ENCODE measurements around the gene MYRF. TPM values are rescaled to one million over a fixed set of nuclear protein-coding genes. Genes with fewer than 3 reads are reported as not detected.

MYRF gene
- total and polyA plus RNA-seq, 9 of the 15 experiments (the other 6 are each of a cell fraction or from before 2014, with no cell fraction given) = 2.3 to 25.8 (median 7.1) TPM

DNA sequence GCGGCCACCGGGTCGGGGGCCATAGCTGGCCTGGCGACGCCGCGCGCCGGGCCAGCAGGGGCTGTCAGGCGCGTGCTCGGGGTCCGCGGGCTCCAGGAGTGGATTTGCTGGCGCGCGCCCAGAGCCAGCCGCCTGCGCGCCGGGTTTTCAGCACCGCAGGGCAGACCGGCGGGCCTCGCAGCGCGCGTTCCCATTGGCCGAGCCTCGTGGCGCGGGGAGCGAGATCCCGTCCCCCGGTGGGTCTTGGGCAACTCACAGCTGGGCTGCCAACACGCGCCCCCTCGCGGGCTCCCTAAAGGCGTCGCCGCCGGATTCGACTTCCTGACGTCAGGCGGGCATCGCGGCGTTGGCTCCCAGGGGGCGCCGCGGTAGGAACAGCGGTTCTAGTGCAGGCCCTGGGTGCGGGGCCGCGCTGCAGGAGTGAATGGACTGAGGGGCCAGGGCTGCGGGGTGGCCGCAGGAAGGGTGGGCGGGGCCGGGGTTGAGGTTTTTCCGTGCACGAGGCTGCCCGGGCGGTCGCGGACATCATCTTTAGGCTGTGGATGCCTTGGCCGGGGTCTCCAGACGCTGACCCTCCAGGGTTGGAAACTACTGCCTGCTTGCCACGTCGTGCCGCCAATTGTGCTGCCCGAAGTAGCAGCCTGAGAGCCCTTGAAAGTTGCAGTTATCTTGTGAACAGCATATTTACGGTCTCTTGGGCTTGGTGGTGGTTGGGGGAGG is 64.5 kb downstream of the MYRF start, which contains the start of gene FADS1 (continued):
- TF ChIP-seq, protein P1, sequence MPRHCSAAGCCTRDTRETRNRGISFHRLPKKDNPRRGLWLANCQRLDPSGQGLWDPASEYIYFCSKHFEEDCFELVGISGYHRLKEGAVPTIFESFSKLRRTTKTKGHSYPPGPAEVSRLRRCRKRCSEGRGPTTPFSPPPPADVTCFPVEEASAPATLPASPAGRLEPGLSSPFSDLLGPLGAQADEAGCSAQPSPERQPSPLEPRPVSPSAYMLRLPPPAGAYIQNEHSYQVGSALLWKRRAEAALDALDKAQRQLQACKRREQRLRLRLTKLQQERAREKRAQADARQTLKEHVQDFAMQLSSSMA (CRISPR knock-in tag; IDR thresholded peaks at IDR 0.05) = no peak
- TF ChIP-seq POLR2G (IDR thresholded peaks at IDR 0.05; ENCODE audit: low read depth, low read length) = peak; percentile 90
- TF ChIP-seq, protein P2, sequence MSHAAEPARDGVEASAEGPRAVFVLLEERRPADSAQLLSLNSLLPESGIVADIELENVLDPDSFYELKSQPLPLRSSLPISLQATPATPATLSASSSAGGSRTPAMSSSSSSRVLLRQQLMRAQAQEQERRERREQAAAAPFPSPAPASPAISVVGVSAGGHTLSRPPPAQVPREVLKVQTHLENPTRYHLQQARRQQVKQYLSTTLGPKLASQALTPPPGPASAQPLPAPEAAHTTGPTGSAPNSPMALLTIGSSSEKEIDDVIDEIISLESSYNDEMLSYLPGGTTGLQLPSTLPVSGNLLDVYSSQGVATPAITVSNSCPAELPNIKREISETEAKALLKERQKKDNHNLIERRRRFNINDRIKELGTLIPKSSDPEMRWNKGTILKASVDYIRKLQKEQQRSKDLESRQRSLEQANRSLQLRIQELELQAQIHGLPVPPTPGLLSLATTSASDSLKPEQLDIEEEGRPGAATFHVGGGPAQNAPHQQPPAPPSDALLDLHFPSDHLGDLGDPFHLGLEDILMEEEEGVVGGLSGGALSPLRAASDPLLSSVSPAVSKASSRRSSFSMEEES (CRISPR knock-in tag; IDR thresholded peaks at IDR 0.05) = no peak
- TF ChIP-seq RNF2 (IDR thresholded peaks at IDR 0.05) = peak; percentile 60
- TF ChIP-seq ZNF311 (CRISPR knock-in tag; IDR thresholded peaks at IDR 0.05) = no peak
- no peak for TF ChIP-seq PTRF (tag; IDR thresholded peaks at IDR 0.05)
- peak; percentile 27; the same call in 1 of the 2 replicates for TF ChIP-seq TCF7 (IDR thresholded peaks at IDR 0.05; ENCODE audit: borderline replicate concordance)
- TF ChIP-seq GABPB2 (CRISPR knock-in tag; conservative IDR thresholded peaks at IDR 0.05) = no peak
- peak; percentile 88 for TF ChIP-seq RB1 (IDR thresholded peaks at IDR 0.05; ENCODE audit: low read depth)
- TF ChIP-seq KLF6 (CRISPR knock-in tag; IDR thresholded peaks at IDR 0.05; ENCODE audit: borderline replicate concordance) = no peak
- TF ChIP-seq, protein P3, sequence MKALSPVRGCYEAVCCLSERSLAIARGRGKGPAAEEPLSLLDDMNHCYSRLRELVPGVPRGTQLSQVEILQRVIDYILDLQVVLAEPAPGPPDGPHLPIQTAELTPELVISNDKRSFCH (CRISPR knock-in tag; IDR thresholded peaks at IDR 0.05) = no peak
- TF ChIP-seq, protein P3 (tag; IDR thresholded peaks at IDR 0.05) = peak; percentile 69; the same call in 1 of the 2 replicates
- no peak for TF ChIP-seq HOXB6 (CRISPR knock-in tag; IDR thresholded peaks at IDR 0.05; ENCODE audit: borderline replicate concordance)
- TF ChIP-seq NRF1 (conservative IDR thresholded peaks at IDR 0.05 in 1 of 2, IDR thresholded peaks at IDR 0.05 in 1 of 2) = peak; percentile 79 to 82
- TF ChIP-seq TAL1 (IDR thresholded peaks at IDR 0.05) = no peak
- no peak for TF ChIP-seq HLTF (IDR thresholded peaks at IDR 0.05)
- peak; percentile 85 for TF ChIP-seq NEUROD1 (IDR thresholded peaks at IDR 0.05; ENCODE audit: borderline replicate concordance, low read depth, low read length, partially characterized antibody)
- peak; percentile 87 for TF ChIP-seq ZFX (CRISPR knock-in tag; IDR thresholded peaks at IDR 0.05)
- no peak for TF ChIP-seq ZEB2 (IDR thresholded peaks at IDR 0.05)
- TF ChIP-seq ETV5 (CRISPR knock-in tag; IDR thresholded peaks at IDR 0.05; ENCODE audit: low read depth) = no peak
- peak; percentile 89 for TF ChIP-seq ZNF197 (CRISPR knock-in tag; IDR thresholded peaks at IDR 0.05; ENCODE audit: low read depth)
- no peak for TF ChIP-seq JUNB (CRISPR knock-in tag; conservative IDR thresholded peaks at IDR 0.05)
- TF ChIP-seq E2F3 (CRISPR knock-in tag; IDR thresholded peaks at IDR 0.05) = peak; percentile 84
- TF ChIP-seq PML (IDR thresholded peaks at IDR 0.05; ENCODE audit: low read length) = peak; percentile 17; the same call in 1 of the 2 replicates
- TF ChIP-seq, protein P4, sequence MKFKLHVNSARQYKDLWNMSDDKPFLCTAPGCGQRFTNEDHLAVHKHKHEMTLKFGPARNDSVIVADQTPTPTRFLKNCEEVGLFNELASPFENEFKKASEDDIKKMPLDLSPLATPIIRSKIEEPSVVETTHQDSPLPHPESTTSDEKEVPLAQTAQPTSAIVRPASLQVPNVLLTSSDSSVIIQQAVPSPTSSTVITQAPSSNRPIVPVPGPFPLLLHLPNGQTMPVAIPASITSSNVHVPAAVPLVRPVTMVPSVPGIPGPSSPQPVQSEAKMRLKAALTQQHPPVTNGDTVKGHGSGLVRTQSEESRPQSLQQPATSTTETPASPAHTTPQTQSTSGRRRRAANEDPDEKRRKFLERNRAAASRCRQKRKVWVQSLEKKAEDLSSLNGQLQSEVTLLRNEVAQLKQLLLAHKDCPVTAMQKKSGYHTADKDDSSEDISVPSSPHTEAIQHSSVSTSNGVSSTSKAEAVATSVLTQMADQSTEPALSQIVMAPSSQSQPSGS (CRISPR knock-in tag; IDR thresholded peaks at IDR 0.05) = no peak; the same call in 1 of the 2 replicates
- TF ChIP-seq NFATC3 (IDR thresholded peaks at IDR 0.05) = no peak
- no peak; the same call in 1 of the 2 replicates for TF ChIP-seq ZNF12 (CRISPR knock-in tag; IDR thresholded peaks at IDR 0.05)
- no peak for TF ChIP-seq MTF1 (CRISPR knock-in tag; IDR thresholded peaks at IDR 0.05; ENCODE audit: borderline replicate concordance)
- TF ChIP-seq YBX1 (IDR thresholded peaks at IDR 0.05) = no peak

Measured in K562 (cell line).